Fibroblast of lung (primary cell): Measurements from ENCODE around the gene GPC2.

Experiments used
- EZH2 ChIP-seq: IDR thresholded peaks from 2 replicates; pipeline ENCODE4 v1.5.1; 2012; ENCODE audit warnings: low read length, control low read depth, mild to moderate bottlenecking; ENCODE audit errors: missing control alignments
- TF ChIP-seq, protein P1 (sequence below), 2 donors: IDR thresholded peaks in 1 of 2; conservative IDR thresholded peaks in 1 of 2; 1 replicate in 1 of 2; 2 replicates in 1 of 2; pipeline ENCODE4 v1.5.1; 2011 to 2012; ENCODE audit warnings: low read length in 2 of 2, control low read depth in 1 of 2, inconsistent platforms in 1 of 2, low read depth in 1 of 2, mild to moderate bottlenecking in 1 of 2

DNA sequence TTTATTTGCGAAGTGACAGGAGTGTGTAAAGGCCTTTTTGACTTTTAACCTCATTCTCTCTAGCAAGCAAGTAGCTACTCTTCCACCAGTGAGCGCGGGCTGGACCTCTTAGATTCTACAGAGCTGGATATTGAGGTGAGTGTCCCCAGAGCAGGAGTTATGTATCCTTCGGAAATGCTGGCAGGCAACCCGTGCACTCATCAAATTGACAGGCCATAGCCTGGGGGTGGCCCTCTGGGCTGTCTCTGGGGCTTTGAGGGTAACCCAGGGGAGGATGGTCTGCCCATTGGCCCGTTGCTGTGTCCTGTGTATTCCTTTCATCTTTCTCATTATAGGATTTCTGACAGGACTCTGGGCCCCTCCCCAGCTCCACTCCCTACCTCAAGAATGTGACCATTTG, 36.5 kb upstream of the GPC2 start:
- TF ChIP-seq, protein P1, sequence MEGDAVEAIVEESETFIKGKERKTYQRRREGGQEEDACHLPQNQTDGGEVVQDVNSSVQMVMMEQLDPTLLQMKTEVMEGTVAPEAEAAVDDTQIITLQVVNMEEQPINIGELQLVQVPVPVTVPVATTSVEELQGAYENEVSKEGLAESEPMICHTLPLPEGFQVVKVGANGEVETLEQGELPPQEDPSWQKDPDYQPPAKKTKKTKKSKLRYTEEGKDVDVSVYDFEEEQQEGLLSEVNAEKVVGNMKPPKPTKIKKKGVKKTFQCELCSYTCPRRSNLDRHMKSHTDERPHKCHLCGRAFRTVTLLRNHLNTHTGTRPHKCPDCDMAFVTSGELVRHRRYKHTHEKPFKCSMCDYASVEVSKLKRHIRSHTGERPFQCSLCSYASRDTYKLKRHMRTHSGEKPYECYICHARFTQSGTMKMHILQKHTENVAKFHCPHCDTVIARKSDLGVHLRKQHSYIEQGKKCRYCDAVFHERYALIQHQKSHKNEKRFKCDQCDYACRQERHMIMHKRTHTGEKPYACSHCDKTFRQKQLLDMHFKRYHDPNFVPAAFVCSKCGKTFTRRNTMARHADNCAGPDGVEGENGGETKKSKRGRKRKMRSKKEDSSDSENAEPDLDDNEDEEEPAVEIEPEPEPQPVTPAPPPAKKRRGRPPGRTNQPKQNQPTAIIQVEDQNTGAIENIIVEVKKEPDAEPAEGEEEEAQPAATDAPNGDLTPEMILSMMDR (conservative IDR thresholded peaks at IDR 0.05 in 1 of 2, IDR thresholded peaks at IDR 0.05 in 1 of 2; ENCODE audit: low read depth in 1 of 2, low read length in 2 of 2), result no peak
- TF ChIP-seq EZH2, result no peak
